GM19452 (cell line): Measurements from ENCODE around the gene PFN3.
"Not testable (repeated sequence)": the region's sequence is repeated elsewhere in the genome, so short reads cannot be mapped to it uniquely, and the experiment has no call there.

Source experiments
- ATAC-seq: cut with Tn5 transposase; IDR thresholded peaks from one replicate; pipeline ENCODE4 v1.9.1; 2021; ENCODE audit not compliant: unreplicated experiment

The PFN3 gene

DNA sequence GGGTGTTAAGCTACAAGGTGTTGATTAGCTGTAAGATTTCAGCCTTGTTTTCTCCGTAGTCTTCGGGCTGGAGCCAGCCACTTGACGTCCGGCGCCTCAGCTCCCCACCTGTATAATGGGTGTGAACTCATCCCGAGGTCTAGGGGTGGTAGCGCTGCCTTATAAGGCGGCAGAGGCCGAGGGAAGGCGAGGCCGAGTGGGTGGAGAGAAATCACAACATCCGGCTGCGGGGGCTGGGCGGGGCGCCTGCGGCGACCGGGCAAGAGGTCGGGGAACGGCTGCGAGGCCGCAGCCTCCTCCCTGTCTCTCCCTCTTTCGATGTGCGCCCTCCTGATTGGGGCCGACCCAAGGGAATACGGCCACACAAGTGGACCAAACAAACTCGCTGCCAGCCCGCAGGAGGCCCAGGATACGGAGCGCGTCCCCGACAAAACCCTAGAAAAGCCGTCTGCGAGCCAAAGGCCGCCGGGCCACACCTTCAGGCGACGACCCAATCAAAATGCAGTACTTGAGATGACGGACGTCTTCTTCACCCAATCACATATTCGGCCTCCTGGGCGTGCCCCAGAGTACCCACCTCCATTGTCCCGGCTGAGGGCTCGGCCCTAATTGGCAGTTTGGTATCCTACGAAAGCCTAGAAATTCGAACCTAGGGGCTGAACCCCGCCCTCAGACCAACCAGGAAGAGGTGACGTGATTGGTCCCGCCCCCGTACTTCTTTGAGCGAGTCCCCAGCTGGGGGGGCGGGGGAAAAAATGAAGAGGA is 25.5 kb upstream of the PFN3 start:
- ATAC-seq: peak; percentile 73

- ATAC-seq: no peak
Observed at GRCh38 chr5:177425196-177425800, 24.8 kb upstream of the PFN3 start.

DNA sequence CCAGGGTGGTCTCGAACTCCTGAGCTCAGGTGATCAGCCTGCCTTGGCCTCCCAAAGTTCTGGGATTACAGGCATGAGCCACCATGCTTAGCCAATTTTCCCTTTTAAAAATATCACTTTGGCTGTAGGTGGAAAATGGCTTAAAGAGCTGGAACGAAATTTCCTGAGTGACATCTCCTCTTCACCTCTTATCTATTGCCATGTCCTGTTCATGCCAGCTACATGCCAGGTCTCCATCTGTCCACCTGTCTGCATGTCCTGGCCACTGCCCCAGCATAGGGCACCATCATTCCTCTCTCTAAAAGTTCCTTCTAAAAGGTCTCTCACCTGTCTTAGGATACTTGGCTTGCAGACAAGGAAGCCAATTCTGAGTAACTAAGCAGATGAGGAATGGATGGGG is 23.2 kb upstream of the PFN3 start:
- ATAC-seq: no peak

- ATAC-seq: no peak
Observed at GRCh38 chr5:177421062-177421798, 20.8 kb upstream of the PFN3 start.

GRCh38 chr5:177420472-177420871 is 20.0 kb upstream of the PFN3 start:
- ATAC-seq: not testable (repeated sequence)

DNA sequence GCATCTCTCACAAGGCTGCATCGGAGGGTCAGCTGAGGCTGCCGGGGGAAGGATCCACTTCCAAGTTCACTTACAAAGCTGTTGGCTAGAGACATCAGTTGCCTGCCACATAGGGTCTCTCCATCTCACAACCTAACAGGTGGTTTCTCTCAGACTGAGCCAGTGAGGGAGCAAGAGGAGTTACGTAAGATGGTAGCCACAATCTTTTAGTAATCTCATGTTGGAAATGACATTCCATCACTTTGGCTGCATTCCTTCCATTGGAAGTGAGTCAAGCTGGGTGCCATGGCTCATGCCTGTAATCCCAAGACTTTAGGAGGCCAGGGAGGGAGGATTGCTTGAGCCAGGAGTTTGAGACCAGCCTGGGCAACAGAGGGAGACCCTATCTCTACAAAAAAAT is 18.6 kb upstream of the PFN3 start:
- no peak for ATAC-seq

DNA sequence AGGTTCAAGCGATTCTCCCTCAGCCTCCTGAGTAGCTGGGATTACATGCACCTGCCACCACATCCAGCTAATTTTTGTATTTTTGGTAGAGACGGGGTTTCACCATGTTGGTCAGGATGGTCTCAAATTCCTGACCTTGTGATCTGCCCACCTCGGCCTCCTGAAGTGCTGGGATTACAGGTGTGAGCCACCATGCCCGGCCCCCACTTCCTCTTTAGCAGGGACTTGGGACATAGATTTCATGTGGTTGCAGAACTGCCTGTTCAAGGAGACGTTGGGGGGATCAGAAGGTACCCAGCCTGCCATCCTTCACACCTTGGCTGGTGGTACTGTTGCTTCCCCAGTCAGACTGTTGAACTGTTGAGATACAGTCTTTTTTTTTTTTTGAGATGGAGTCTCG is 16.6 kb upstream of the PFN3 start:
- not testable (repeated sequence) for ATAC-seq

DNA sequence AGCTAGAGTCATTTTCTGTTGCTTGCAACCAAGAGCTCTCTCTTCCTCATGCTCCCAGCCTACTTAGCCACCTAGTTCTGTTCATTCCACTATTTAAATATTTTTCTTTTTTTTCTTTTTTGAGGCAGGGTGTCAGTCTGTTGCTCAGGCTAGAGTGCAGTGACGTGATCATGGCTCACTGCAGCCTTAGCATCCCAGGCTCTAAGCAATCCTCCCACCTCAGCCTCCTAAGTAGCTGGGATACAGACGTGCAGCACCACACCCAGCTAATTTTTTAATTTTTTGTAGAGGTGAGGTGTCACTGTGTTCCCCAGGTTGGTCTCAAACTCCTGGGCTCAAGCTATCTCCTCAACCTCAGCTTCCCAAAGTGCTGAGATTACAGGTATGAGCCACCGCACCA is 14.0 kb upstream of the PFN3 start:
- ATAC-seq: no peak

DNA sequence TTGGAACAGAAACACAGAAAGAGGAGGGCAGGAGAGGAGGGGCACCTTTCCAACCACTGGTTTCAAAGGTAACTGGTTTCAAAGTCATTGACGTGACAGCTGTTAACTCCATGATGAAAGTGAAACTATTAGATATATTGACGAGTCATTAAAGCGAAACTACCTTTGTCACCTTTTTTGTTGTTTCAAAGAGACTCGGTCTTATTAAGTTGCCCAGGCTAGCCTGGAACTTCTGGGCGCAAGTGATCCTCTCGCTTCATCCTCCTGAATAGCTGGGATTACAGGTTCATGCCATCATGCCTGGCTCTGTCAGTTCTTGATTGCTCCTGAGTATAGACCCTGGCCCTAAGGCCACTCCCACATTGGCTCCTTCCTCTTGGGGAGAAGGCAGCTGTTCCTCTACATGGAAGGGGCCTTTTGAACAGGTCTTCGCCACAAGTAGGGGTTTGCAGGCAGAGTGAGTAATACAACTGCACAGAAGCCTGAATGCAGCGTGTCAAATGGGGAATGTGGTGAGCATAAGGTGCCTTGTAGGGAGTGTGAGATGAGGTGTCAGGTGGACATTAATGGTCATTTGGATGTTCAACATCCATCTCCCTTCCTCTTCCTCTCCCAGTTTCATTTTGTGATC is 12.3 kb upstream of the PFN3 start:
- peak; percentile 66 for ATAC-seq

GRCh38 chr5:177410575-177410974 is 10.1 kb upstream of the PFN3 start:
- ATAC-seq: no peak

- ATAC-seq: no peak
Observed at GRCh38 chr5:177409043-177409801, 8.8 kb upstream of the PFN3 start, which contains the start of gene F12. Gene F12 (minus strand): TSS chr5:177409564. CDS start chr5:177409527, 37 bp downstream.

GRCh38 chr5:177405805-177406204 is 5.3 kb upstream of the PFN3 start:
- no peak for ATAC-seq

- ATAC-seq: no peak
Observed at GRCh38 chr5:177405312-177405711, 4.9 kb upstream of the PFN3 start.

- ATAC-seq: no peak
Observed at GRCh38 chr5:177404641-177405179, 4.2 kb upstream of the PFN3 start.

- ATAC-seq: peak; percentile 73
Observed at GRCh38 chr5:177403792-177404640, 3.6 kb upstream of the PFN3 start.

DNA sequence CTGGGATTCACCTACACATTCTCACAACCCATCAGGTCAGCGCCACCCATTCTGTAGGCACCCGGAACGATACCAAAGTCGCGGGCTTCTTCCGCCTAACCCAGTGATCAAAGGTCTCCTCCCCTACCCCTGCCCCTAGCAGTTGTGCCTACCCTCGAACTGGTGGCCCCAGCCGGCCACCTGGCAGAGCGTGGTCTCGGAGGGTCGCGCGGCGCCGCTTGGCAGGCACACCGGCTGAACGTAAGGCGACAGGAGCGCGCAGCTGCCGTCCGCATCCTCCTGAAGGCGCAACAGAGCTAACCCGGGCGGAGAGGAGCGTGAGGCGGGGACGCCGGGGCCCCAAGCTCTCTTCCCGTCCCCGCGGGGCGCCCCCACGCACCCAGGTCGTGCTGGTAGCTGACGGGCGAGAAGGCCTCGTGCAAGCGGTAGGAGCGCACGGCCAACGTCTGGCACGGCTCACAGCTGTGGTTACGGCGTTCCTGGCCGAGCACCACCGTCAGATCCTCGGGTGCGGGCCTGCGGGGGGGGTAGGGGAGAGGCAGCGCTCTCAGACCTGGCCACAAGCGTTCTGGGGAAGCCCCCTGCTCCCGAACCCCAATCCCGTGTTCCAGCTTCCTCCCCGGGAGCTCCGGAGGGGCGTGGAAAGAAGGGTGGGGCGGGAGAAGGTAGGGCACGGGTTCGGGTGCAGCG is 2.8 kb upstream of the PFN3 start:
- peak; percentile 22 for ATAC-seq

GRCh38 chr5:177402271-177403043 is 2.0 kb upstream of the PFN3 start:
- ATAC-seq: no peak

DNA sequence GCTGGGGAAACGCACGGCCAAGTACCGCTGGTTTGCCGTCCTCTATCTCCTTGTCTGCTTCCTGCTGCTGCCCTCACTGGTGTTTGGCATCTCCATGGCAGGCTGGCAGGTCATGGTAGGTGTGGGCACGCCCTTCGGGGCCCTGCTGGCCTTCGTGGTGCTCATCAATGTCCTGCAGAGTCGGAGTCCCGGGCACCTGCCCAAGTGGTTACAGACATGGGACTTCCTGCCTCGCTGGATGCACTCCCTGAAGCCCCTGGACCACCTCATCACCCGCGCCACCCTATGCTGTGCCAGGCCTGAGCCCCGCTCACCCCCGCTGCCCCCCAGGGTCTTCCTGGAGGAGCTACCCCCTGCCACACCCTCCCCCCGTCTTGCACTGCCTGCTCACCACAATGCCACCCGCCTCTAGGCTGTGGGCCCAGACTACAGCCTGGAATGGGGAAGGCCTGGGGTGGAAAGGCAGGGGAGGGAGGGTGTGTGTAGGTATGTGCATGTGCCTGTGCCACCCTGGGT is 2.5 kb downstream of the PFN3 start:
- ATAC-seq: no peak
